Measurements from ENCODE around the gene FDX1. TPM values are rescaled to one million over a fixed set of nuclear protein-coding genes. Genes with fewer than 3 reads are reported as not detected.

FDX1 gene
- total RNA-seq, 1 donor from 2014 or later = 13.1 TPM

DNA sequence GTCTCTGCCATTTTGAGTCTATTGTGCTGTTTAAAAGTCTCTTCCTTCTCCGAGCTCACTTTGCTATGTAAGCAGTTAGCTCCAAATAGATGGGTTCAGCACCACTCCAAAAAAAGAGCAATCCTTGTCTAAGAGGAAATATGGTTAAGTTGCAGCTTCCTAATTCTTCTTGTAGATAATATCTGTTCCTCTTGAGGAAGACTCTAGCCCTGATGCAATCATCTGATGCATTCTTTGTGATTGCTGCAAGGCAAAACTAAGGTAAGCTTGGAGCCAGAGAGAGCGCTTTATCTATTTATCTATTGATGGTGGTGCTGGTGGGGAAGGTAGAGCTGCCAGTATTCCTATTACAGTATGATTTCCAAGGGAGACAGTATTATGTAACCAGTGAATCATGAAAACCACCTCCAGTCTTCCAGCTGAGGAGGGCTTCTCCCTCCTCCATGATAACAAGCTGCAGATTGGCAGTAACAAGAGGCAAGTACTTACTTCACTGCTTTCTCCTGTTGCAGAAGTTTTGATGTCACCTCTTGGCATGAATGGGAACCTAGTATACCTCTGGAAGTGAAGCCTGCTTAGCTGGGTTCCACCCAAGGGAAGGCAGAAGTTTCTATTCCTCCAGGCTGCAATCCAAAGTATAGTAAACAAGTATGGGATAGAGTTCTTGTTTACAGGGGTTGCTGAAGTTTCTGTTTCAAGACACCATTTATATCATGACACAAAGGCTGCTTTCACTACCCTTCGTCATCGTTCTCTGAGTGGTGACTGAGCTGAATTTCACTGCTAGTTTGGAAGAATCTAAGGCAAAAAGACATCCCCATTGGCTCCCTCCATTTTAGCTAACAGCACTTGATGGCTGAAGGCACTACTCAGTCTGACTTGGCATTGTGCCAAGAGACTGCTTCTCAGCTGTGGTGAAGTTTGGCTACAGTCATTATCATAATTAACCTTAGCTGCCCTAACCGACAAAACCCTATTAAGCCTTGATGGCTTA is 49.7 kb downstream of the FDX1 start:
- DNase-seq (ENCODE audit: low spot score) = no peak
- Mint-ChIP-seq H3K36me3 (ENCODE audit: low read depth) (no peaks in the 10 kb centered on the region), H3K9me3 (no peaks in the 10 kb centered on the region), H3K27me3 (ENCODE audit: low read depth) (peaks cover 4% of the 10 kb centered on the region), H3K4me1 (ENCODE audit: low read depth) (peaks cover 3% of the 10 kb centered on the region), H3K27ac (no peak overlapping the region), H3K4me3 (ENCODE audit: low read depth) (no peak overlapping the region)
- intact Hi-C loops (cut with micrococcal nuclease) = no loop called here

DNA sequence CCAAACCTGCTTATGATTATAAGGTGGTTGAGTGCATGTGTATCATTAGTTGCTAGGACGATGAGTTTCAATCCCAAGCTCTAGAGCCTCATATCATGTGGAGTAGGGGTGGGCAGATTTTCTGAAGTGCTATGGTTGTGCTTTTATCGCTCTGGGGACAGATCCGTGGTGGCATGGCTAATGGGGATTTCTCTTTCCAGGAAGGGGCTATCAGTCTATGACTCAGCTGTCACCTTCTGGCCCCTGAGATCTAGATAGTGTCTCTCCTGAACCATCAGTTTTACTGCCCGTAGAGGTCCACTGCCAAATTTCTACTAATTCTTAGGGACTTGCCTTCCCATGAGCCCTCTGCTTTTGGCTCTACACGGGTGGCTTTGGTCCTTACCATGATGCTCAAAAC is 51.8 kb downstream of the FDX1 start:
- Mint-ChIP-seq H3K4me3 (ENCODE audit: low read depth) (no peak overlapping the region), H3K36me3 (ENCODE audit: low read depth) (no peaks in the 10 kb centered on the region), H3K9me3 (no peaks in the 10 kb centered on the region), H3K4me1 (ENCODE audit: low read depth) (peaks cover 3% of the 10 kb centered on the region), H3K27me3 (ENCODE audit: low read depth) (peaks cover 10% of the 10 kb centered on the region), H3K27ac (no peak overlapping the region)
- DNase-seq (ENCODE audit: low spot score) = no peak
- intact Hi-C loops (cut with micrococcal nuclease) = no loop called here

DNA sequence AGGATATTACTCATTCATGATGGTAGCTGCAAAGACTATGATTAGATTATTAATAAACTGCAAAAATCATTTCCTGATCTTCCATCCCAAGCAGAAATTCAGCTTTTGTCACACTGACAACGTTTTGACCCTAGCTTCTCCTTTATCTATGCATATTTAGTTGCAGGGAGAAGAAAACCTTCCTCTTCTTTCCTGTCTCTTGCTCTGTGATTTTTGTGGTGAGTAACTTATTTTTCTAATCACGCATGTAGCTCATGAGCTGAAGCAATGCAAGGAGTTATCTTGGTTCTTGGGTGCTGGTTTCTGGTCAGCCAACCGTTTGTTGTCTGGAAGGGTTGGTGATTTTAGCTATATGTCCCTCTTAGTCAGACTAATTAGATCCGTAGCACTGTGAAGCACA is 56.4 kb downstream of the FDX1 start:
- H3K27ac Mint-ChIP-seq = no peak overlapping the region
- peaks cover 3% of the 10 kb centered on the region for H3K4me1 Mint-ChIP-seq (ENCODE audit: low read depth)
- no peak overlapping the region for H3K4me3 Mint-ChIP-seq (ENCODE audit: low read depth)
- H3K9me3 Mint-ChIP-seq = no peaks in the 10 kb centered on the region
- H3K27me3 Mint-ChIP-seq (ENCODE audit: low read depth) = peaks cover 10% of the 10 kb centered on the region
- intact Hi-C loops (cut with micrococcal nuclease) = no loop called here
- no peak for DNase-seq (ENCODE audit: low spot score)
- no peaks in the 10 kb centered on the region for H3K36me3 Mint-ChIP-seq (ENCODE audit: low read depth)

DNA sequence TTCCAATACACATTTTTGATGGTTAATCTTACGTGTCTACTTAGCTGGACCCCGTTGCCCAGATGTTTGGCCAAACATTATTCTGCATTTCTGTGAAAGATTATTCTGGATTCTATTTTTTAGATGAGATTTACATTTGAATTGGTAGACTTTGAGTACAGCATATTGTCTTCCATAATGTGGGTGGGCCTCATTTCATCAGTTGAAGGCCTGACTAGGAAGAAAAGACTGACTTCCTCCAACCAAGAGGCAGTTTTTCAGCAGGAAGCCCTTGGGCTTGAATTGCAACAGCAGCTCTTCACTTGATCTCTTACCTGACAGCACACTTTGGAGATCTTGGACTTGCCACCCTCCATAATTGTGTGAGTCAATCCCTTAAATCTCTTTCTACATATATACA is 58.7 kb downstream of the FDX1 start:
- H3K4me1 Mint-ChIP-seq (ENCODE audit: low read depth) = peaks cover 3% of the 10 kb centered on the region
- H3K27me3 Mint-ChIP-seq (ENCODE audit: low read depth) = peaks cover 11% of the 10 kb centered on the region
- peaks cover 2% of the 10 kb centered on the region for H3K9me3 Mint-ChIP-seq
- intact Hi-C loops (cut with micrococcal nuclease) = no loop called here
- H3K36me3 Mint-ChIP-seq (ENCODE audit: low read depth) = no peaks in the 10 kb centered on the region
- H3K4me3 Mint-ChIP-seq (ENCODE audit: low read depth) = no peak overlapping the region
- no peak for DNase-seq (ENCODE audit: low spot score)
- H3K27ac Mint-ChIP-seq = no peak overlapping the region

DNA sequence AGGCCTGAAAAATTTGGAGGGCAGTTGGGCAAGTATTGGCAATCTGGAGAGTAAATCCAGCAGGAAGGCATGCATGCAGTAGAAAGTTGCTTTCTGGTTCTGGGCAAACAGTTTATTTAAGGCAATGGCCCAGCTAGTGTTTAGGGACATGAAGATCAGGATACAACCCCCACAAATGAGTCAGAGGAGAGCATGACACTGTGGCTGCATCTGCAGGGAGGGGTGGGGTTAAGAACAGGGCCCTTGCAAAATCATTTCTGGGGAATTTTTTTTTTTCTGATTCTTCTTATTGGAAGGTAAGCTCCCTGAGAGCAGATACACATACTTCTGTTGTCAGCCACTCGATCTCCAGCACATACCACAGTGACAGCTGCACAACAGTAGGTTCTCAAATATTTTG is 61.1 kb downstream of the FDX1 start:
- peaks cover 3% of the 10 kb centered on the region for H3K4me1 Mint-ChIP-seq (ENCODE audit: low read depth)
- H3K4me3 Mint-ChIP-seq (ENCODE audit: low read depth) = no peak overlapping the region
- intact Hi-C loops (cut with micrococcal nuclease) = no loop called here
- H3K27me3 Mint-ChIP-seq (ENCODE audit: low read depth) = peaks cover 8% of the 10 kb centered on the region
- peaks cover 3% of the 10 kb centered on the region for H3K9me3 Mint-ChIP-seq
- no peaks in the 10 kb centered on the region for H3K36me3 Mint-ChIP-seq (ENCODE audit: low read depth)
- no peak overlapping the region for H3K27ac Mint-ChIP-seq
- DNase-seq (ENCODE audit: low spot score) = no peak

DNA sequence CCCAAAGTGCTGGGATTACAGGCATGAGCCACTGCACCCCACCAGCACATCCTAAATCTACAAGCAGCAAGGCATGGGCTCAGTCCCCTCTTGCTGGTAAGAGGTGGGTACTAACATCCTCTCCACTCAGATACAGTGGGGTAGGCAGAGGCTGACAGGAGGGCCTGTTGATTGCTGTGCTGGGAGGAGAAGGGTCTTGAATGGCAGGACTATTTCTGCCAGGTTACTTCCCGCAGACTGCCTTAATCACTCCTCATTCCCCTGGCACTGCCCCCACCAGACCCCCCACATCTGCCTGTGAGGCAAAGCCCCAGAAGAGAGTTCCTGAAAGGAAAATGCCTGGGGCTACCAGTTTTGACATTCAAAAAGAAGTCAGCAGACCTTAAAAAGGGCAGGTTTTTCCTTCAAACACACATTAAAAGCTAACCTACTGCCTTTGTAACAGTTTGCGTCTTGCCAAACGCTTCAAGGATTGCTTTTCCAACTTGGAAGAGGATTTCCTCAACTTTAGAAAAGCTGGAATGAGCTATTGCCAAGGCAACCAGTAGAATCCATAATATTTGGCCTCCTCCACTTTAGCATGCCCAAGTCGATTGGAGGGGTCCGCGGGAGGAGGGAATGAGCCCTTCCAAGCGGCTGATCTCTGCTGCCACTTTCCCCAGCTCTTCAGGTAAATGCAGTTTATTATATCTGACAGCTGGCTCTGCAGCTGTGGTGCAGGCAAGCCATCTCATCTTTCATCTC is 62.0 kb downstream of the FDX1 start:
- Mint-ChIP-seq H3K4me3 (ENCODE audit: low read depth) (no peak overlapping the region), H3K27me3 (ENCODE audit: low read depth) (peaks cover 5% of the 10 kb centered on the region), H3K36me3 (ENCODE audit: low read depth) (no peaks in the 10 kb centered on the region), H3K4me1 (ENCODE audit: low read depth) (peaks cover 3% of the 10 kb centered on the region), H3K27ac (no peak overlapping the region), H3K9me3 (peaks cover 3% of the 10 kb centered on the region)
- DNase-seq (ENCODE audit: low spot score) = no peak
- intact Hi-C loops (cut with micrococcal nuclease) = no loop called here

DNA sequence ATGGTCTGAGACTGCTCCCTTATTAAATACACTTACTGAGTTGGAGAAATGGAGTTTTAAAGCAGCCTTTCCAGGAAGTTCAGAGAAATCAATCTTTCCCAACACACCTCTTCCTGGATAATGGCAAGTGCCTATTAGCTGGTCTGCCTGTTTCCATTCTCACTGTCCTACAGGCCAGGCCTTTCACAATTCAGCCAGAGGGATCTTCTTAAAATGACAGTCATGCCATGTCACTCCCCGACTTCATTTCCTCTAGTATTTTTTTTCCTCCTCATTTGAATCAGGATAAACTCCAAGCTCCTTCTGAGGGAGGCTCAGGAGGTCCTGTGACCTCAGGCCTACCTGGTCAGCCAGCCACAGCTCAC is 62.6 kb downstream of the FDX1 start:
- Mint-ChIP-seq H3K36me3 (ENCODE audit: low read depth) (no peaks in the 10 kb centered on the region), H3K4me3 (ENCODE audit: low read depth) (no peak overlapping the region), H3K27ac (no peak overlapping the region), H3K4me1 (ENCODE audit: low read depth) (peaks cover 3% of the 10 kb centered on the region), H3K9me3 (peaks cover 3% of the 10 kb centered on the region), H3K27me3 (ENCODE audit: low read depth) (peaks cover 9% of the 10 kb centered on the region)
- DNase-seq (ENCODE audit: low spot score) = no peak
- intact Hi-C loops (cut with micrococcal nuclease) = no loop called here

DNA sequence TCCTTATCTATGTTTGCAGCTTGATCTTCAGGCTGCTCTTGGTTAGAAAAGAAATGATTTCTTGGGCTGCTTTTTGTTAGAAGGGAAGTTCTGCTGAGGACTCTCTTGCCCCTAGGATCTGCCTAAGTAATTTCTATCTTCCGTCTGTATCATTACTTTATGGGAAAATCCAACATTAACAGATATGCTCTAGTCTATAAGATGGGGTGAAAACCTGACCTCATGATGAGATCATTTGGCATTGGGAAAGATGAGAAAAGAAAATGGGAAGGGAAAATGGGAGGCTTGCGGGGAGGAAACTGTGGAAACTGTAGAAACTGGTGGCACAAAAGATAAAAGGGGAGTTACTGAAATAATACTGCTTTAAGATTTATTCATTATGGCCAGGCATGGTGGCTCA is 63.6 kb downstream of the FDX1 start:
- DNase-seq (ENCODE audit: low spot score) = no peak
- Mint-ChIP-seq H3K4me3 (ENCODE audit: low read depth) (no peak overlapping the region), H3K4me1 (ENCODE audit: low read depth) (peaks cover 3% of the 10 kb centered on the region), H3K9me3 (peaks cover 3% of the 10 kb centered on the region), H3K27ac (no peak overlapping the region), H3K36me3 (ENCODE audit: low read depth) (no peaks in the 10 kb centered on the region), H3K27me3 (ENCODE audit: low read depth) (peaks cover 12% of the 10 kb centered on the region)
- intact Hi-C loops (cut with micrococcal nuclease) = no loop called here

DNA sequence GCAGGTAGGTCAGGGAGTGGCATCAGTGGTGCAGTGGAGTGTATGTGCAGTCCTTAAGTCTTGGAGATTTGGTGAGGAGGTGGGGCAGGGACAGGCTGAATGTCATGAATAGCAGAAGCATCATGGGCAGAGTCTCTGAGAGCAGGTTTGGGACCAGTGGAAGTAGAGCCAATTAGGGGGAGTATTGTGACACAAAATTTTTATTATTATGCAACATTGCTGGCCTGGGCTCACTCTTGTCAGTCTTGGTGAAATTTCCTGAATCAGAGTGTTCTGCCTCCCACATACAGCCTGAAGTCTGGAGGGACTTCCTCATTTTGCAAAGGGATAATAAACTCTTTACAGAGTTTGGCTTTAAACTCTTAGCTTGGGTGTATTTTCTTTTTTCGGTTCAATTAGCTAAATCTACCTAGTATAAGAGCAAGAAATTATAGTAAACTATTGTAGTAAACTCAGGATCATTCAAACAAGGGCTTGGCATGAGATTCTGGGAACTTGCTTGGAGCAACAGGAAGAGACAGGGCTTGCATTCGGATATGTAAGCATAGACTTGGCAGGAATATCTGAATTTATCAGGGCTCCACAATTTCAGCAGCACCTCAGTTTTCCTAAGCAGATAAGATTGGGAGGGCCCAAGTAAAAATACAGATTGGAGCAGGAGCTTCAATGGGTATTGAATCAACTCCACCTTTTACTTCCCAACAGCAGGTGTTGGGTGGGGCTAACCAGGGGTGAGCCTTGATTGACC is 67.7 kb downstream of the FDX1 start:
- H3K27ac Mint-ChIP-seq = no peak overlapping the region
- intact Hi-C loops (cut with micrococcal nuclease) = no loop called here
- peaks cover 3% of the 10 kb centered on the region for H3K9me3 Mint-ChIP-seq
- DNase-seq (ENCODE audit: low spot score) = no peak
- H3K27me3 Mint-ChIP-seq (ENCODE audit: low read depth) = peaks cover 32% of the 10 kb centered on the region
- H3K4me1 Mint-ChIP-seq (ENCODE audit: low read depth) = no peaks in the 10 kb centered on the region
- H3K36me3 Mint-ChIP-seq (ENCODE audit: low read depth) = no peaks in the 10 kb centered on the region
- H3K4me3 Mint-ChIP-seq (ENCODE audit: low read depth) = no peak overlapping the region

DNA sequence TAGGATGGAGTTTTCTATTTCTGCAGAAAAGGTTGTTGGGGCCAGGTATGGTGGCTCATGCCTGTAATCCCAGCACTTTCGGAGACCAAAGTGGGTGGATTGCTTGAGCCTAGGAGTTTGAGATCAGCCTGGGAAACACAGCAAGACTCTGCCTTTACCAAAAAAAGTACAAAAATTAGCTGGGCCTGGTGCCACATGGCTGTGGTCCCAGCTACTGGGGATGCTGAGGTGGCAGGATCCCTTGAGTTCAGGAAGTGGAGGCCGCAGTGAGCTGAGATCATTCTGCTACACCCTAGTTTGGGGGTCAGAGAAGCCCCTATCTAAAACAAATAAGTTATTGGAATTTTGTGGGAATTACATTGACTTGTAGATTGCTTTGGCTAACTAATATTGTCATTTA is 71.7 kb downstream of the FDX1 start:
- H3K27me3 Mint-ChIP-seq (ENCODE audit: low read depth) = peaks cover 34% of the 10 kb centered on the region
- intact Hi-C loops (cut with micrococcal nuclease) = no loop called here
- no peak overlapping the region for H3K27ac Mint-ChIP-seq
- H3K9me3 Mint-ChIP-seq = no peaks in the 10 kb centered on the region
- DNase-seq (ENCODE audit: low spot score) = no peak
- no peak overlapping the region for H3K4me3 Mint-ChIP-seq (ENCODE audit: low read depth)
- no peaks in the 10 kb centered on the region for H3K4me1 Mint-ChIP-seq (ENCODE audit: low read depth)
- H3K36me3 Mint-ChIP-seq (ENCODE audit: low read depth) = no peaks in the 10 kb centered on the region

DNA sequence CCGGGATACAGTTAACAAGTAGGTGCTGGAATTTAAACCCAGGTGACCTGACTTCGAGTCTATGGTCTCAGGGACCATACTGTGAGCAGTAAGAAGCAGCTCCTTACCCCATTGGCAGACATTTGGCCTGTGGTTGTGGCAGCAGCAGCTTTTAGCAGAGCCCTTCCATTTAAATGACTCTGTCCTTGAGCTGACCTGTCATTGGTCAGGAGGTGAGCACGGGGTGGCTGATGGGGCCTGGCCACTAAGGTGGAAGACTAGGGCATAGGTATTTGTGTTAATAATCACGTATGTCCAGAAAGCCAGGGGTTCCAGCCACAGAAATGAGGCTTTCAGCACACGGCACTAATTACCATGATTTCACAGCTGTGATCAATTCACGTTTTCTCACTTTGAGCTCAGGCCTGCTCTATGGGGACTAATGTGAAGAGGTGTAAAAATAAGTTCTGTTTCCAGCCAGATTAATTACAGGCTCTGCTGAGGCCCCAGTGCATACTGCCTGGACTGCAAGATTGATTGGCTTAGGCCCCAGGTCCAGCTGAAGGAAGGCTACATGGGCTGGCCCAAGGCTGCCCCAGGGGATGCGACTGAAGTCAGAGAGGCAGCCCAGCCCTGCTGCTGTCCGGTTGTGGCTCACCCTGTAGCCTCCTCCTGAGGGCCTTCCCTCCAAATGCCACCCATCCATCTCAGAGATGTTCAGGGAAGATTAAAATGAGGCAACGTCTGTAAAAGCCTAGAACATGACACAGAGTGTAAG is 76.0 kb downstream of the FDX1 start:
- no peak for DNase-seq (ENCODE audit: low spot score)
- no peaks in the 10 kb centered on the region for H3K9me3 Mint-ChIP-seq
- H3K36me3 Mint-ChIP-seq (ENCODE audit: low read depth) = no peaks in the 10 kb centered on the region
- H3K27me3 Mint-ChIP-seq (ENCODE audit: low read depth) = peaks cover 15% of the 10 kb centered on the region
- no peaks in the 10 kb centered on the region for H3K4me1 Mint-ChIP-seq (ENCODE audit: low read depth)
- intact Hi-C loops (cut with micrococcal nuclease) = no loop called here
- no peak overlapping the region for H3K4me3 Mint-ChIP-seq (ENCODE audit: low read depth)
- no peak overlapping the region for H3K27ac Mint-ChIP-seq

DNA sequence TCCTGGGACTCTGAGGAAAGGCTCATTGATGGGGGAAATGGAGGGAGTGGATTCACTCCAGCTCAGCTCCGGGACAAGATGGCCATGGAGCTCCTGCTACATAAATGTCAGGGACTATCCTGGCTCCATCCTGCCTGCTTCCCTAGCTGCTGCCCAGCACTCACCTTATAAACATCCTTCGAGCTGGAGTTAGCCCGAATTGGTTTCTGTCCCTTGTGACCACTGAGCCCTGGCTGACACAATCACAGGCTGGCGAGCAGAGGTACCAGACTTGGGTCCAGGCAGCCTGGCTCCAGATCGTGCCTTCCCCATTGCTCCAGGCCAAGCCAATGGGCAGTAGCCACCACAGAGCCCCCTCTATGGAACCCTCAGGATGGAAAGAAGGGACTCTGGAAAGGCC is 77.6 kb downstream of the FDX1 start:
- Mint-ChIP-seq H3K4me1 (ENCODE audit: low read depth) (no peaks in the 10 kb centered on the region), H3K27ac (no peak overlapping the region), H3K4me3 (ENCODE audit: low read depth) (no peak overlapping the region), H3K36me3 (ENCODE audit: low read depth) (no peaks in the 10 kb centered on the region), H3K9me3 (no peaks in the 10 kb centered on the region), H3K27me3 (ENCODE audit: low read depth) (peaks cover 10% of the 10 kb centered on the region)
- intact Hi-C loops (cut with micrococcal nuclease) = no loop called here
- no peak for DNase-seq (ENCODE audit: low spot score)

All from activated T-helper 2 cell treated with anti-CD3 and anti-CD28 coated beads, Interferon-gamma antibody, Interleukin-2, Interleukin-4, amounts not matched to agents 10 μg/mL and 5 μg/mL and 100 μg/mL, durations not matched to agents 14 hours and 24 hours and 36 hours (primary cell).